Ovary (tissue), 9 donors: ENCODE results near the gene ATAD3B. TPM values are rescaled to one million over a fixed set of nuclear protein-coding genes. Genes with fewer than 3 reads are reported as not detected.
"Not testable (repeated sequence)": the region's sequence is repeated elsewhere in the genome, so short reads cannot be mapped to it uniquely, and the experiment has no call there.

Source experiments
- DNase-seq, 5 donors: peaks; one replicate each; pipeline ENCODE4 v3.0.0-alpha.2; 2019 to 2020
- H3K27ac ChIP-seq, 2 donors: fragments of 200-600 bp; one replicate each; pipeline versions ENCODE4 v1.5.1 to v1.8.0; 2019 to 2022
- H3K27me3 ChIP-seq: fragments of 200-600 bp; one replicate; pipeline ENCODE4 v1.8.0; 2022
- H3K36me3 ChIP-seq: fragments of 200-600 bp; sonication (generic); one replicate; pipeline ENCODE4 v1.5.1; 2019
- H3K4me1 ChIP-seq: one replicate; pipeline ENCODE4 v1.8.1; 2013; ENCODE audit warnings: mild to moderate bottlenecking, moderate library complexity; ENCODE audit not compliant: insufficient read depth
- H3K4me3 ChIP-seq: fragments of 200-600 bp; sonication (generic); one replicate; pipeline ENCODE4 v1.5.1; 2017
- H3K9me3 ChIP-seq, 2 donors: fragments of 200-600 bp in 1 of 2; sonication (generic) in 1 of 2; one replicate each; pipeline versions ENCODE4 v1.5.1 to v1.8.1; 2013 to 2019; ENCODE audit warnings: mild to moderate bottlenecking in 1 of 2, moderate library complexity in 1 of 2
- CTCF ChIP-seq, 3 donors: fragments of 450-650 bp in 2 of 3; fragments of 200-600 bp in 1 of 3; IDR thresholded peaks; one replicate each; pipeline versions ENCODE4 v1.5.1 to v1.8.0; 2016 to 2022; ENCODE audit warnings: antibody characterized with exemption in 3 of 3, mild to moderate bottlenecking in 1 of 3
- EP300 ChIP-seq: sonication (generic); formaldehyde crosslinking; IDR thresholded peaks from one replicate; pipeline ENCODE4 v1.6.1; 2017; ENCODE audit warnings: antibody characterized with exemption
- POLR2A ChIP-seq: fragments of 450-650 bp; IDR thresholded peaks from one replicate; pipeline ENCODE4 v1.6.1; 2017; ENCODE audit warnings: antibody characterized with exemption, mild to moderate bottlenecking, moderate library complexity
- WGBS, 3 donors: extraction: QIAGEN DNeasy Blood & Tissue Kit in 1 of 3; methylation state at CpG; one replicate each; pipeline versions ENCODE4 v1.1.5 to v1.1.7; 2013 to 2017; 5-methylcytosine and 5-hydroxymethylcytosine counted together
- intact Hi-C, 4 donors: fragments of 100-400 bp; cut with DNase I; formaldehyde crosslinking; loops; one replicate each; pipeline versions ENCODE4 v1.11.0 to v1.15.1; 2022 to 2023
- polyA plus RNA-seq, 2 donors: library from polyadenylated mRNA; stranded (reverse); fragments of 200-250 nt in 1 of 2; fragments of 350-450 nt in 1 of 2; fragmentation: Illumina TruSeq in 1 of 2; extraction: RNeasy Lipid Tissue Mini Kit (QIAGEN cat#74804) in 1 of 2; gene quantifications; one replicate each; pipeline ENCODE4 v1.2.3, GENCODE V29; 2013 to 2014
- total RNA-seq, 7 donors: library from RNA; depleted of rRNA in 2 of 7; stranded (reverse); fragments of >200 nt in 2 of 7; fragmentation: NEBNext Ultra II Directional in 3 of 7; extraction: Animal tissue kit (Norgen Biotek cat#: 25700) in 3 of 7; gene quantifications; one replicate each; pipeline versions ENCODE4 v1.1.0 to v1.2.4, GENCODE V29; 2016 to 2023
- donor health status: DM: no; HTN: no; CAD: no; lungs with moderate emphysema.
- donor health status: DM: no; HTN: no; CAD: no.
- donor health status: Bipolar disorder and iron deficiency.
- donor health status: DM: yes; HTN: yes; CAD: no.
- donor health status: DM: no; HTN: no; CAD: no.
- donor health status: DM: yes; HTN: yes; CAD: no.

The ATAD3B gene
- total and polyA plus RNA-seq, 9 donors, result 1.0 to 26.5 (median 19.1) TPM

- no peak for DNase-seq
- Histone ChIP-seq H3K27ac (no peak overlapping the region), H3K4me1 (no peaks in the 10 kb centered on the region), H3K9me3 (peaks cover 0 to 3% of the 10 kb centered on the region in 2 donors), H3K27me3 (no peaks in the 10 kb centered on the region), H3K36me3 (no peaks in the 10 kb centered on the region), H3K4me3 (no peak overlapping the region)
- intact Hi-C loops, result no loop called here
- TF ChIP-seq EP300 (no peak), POLR2A (no peak), CTCF (IDR thresholded peaks at IDR 0.05) (no peak)
- WGBS, 3 donors, result 92 to 95% (median 94%) methylated on average over 11 to 16 of the region's 16 CpGs
Measured at GRCh38 chr1:1489231-1489630, 17.7 kb downstream of the ATAD3B start.

GRCh38 chr1:1489861-1490260, 18.3 kb downstream of the ATAD3B start:
- Histone ChIP-seq H3K4me3 (no peak overlapping the region), H3K27me3 (no peaks in the 10 kb centered on the region), H3K4me1 (no peaks in the 10 kb centered on the region), H3K27ac (no peak overlapping the region), H3K9me3 (peaks cover 0 to 3% of the 10 kb centered on the region in 2 donors), H3K36me3 (no peaks in the 10 kb centered on the region)
- DNase-seq, result no peak
- WGBS, 3 donors, result 91 to 95% (median 95%) methylated on average over 19 of the region's 19 CpGs
- intact Hi-C loops, result no loop called here
- TF ChIP-seq EP300 (no peak), POLR2A (no peak), CTCF (IDR thresholded peaks at IDR 0.05) (no peak)

GRCh38 chr1:1490633-1491230, 19.2 kb downstream of the ATAD3B start:
- Histone ChIP-seq H3K27me3 (no peaks in the 10 kb centered on the region), H3K9me3 (peaks cover 0 to 3% of the 10 kb centered on the region in 2 donors), H3K4me1 (no peaks in the 10 kb centered on the region), H3K27ac (no peak overlapping the region), H3K4me3 (no peak overlapping the region), H3K36me3 (no peaks in the 10 kb centered on the region)
- WGBS, 3 donors, result 94 to 96% (median 96%) methylated on average over 16 to 21 of the region's 25 CpGs
- no peak for TF ChIP-seq EP300
- DNase-seq, result no peak
- intact Hi-C loops, result no loop called here

- Histone ChIP-seq H3K27me3 (no peaks in the 10 kb centered on the region), H3K9me3 (peaks cover 0 to 3% of the 10 kb centered on the region in 2 donors), H3K4me3 (no peak overlapping the region), H3K27ac (no peak overlapping the region), H3K4me1 (no peaks in the 10 kb centered on the region), H3K36me3 (no peaks in the 10 kb centered on the region)
- intact Hi-C loops, result no loop called here
- DNase-seq, result no peak
- TF ChIP-seq EP300, result no peak
- TF ChIP-seq POLR2A, result no peak
- TF ChIP-seq CTCF (IDR thresholded peaks at IDR 0.05), result no peak
- 96 to 99% (median 98%) methylated on average over 10 of the region's 10 CpGs for WGBS, 3 donors
Measured at GRCh38 chr1:1491601-1492000, 20.0 kb downstream of the ATAD3B start.

- H3K4me3 ChIP-seq, H3K27ac ChIP-seq, intact Hi-C loops, H3K4me1 ChIP-seq, H3K36me3 ChIP-seq, H3K9me3 ChIP-seq, DNase-seq, H3K27me3 ChIP-seq: not testable (repeated sequence)
- 94 to 97% (median 95%) methylated on average over 18 to 22 of the region's 22 CpGs for WGBS, 3 donors
Measured at GRCh38 chr1:1494311-1494710, 22.7 kb downstream of the ATAD3B start.

GRCh38 chr1:1495461-1495975, 24.0 kb downstream of the ATAD3B start:
- H3K27ac ChIP-seq, H3K36me3 ChIP-seq, H3K27me3 ChIP-seq, H3K4me1 ChIP-seq, H3K4me3 ChIP-seq, intact Hi-C loops, H3K9me3 ChIP-seq, DNase-seq: not testable (repeated sequence)
- WGBS, 3 donors, result 85 to 86% (median 85%) methylated on average over 18 of the region's 18 CpGs
